GM12872 (cell line): Measurements from ENCODE around the gene SPRR2F.

Experiments used
- TF ChIP-seq, protein P1 (sequence below): IDR thresholded peaks from 3 replicates; pipeline ENCODE4 v1.5.1; 2011; ENCODE audit warnings: low read depth, mild to moderate bottlenecking, low read length, moderate library complexity; ENCODE audit not compliant: insufficient read depth

The SPRR2F gene

GRCh38 chr1:153133267-153133666 is 20.0 kb upstream of the SPRR2F start:
- TF ChIP-seq, protein P1, sequence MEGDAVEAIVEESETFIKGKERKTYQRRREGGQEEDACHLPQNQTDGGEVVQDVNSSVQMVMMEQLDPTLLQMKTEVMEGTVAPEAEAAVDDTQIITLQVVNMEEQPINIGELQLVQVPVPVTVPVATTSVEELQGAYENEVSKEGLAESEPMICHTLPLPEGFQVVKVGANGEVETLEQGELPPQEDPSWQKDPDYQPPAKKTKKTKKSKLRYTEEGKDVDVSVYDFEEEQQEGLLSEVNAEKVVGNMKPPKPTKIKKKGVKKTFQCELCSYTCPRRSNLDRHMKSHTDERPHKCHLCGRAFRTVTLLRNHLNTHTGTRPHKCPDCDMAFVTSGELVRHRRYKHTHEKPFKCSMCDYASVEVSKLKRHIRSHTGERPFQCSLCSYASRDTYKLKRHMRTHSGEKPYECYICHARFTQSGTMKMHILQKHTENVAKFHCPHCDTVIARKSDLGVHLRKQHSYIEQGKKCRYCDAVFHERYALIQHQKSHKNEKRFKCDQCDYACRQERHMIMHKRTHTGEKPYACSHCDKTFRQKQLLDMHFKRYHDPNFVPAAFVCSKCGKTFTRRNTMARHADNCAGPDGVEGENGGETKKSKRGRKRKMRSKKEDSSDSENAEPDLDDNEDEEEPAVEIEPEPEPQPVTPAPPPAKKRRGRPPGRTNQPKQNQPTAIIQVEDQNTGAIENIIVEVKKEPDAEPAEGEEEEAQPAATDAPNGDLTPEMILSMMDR, result no peak

DNA sequence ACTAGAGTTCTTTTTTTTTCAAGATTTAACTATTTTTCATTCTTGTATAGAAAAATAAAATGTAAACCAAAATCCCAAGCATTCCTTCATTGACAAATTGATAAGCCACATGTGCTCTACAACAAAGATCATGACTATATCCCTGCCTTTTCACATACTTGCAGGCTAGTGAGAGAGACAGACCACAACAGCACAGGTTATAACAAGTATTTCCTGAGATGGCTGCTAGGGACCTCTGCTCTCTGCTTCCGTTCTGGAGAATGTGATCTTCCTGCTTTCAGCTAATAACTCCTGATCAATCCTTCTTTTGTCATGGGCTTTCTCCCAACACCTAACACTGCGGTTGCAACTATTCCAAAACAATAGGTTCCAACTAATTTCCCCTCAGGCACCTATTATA is 14.0 kb upstream of the SPRR2F start:
- TF ChIP-seq, protein P1, result no peak

- TF ChIP-seq, protein P1, result no peak
Observed at GRCh38 chr1:153125536-153125935, 12.2 kb upstream of the SPRR2F start.

DNA sequence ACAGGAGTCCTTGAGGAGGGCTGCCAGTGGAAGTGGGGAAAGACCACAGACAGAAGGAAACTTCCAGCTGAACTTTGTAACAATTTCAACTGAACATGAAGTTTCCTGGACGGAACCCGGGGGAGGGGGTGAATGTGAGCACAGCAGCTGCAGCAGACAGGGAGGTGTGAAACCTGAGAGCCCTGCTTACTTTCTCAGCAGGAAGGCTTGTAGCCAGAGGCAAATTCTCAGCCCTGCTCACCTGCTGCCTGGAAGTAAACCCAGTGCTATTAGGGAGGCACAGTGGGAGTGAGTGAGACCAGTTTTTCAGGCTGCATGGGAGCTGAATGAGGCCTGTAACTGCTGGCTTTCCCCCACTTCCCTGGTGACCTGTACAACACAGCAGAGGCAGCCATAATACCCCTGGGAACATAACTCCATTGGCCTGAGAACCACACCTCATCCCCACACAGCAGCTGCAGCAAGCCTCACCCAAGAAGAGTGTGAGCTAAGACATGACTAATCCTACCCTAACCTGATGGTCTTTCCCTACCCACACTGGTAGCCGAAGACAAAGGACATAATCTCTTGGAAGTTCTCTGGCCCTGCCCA is 9.6 kb upstream of the SPRR2F start:
- TF ChIP-seq, protein P1, result no peak

- TF ChIP-seq, protein P1, result no peak
Observed at GRCh38 chr1:153120945-153121344, 7.6 kb upstream of the SPRR2F start.

- TF ChIP-seq, protein P1, result no peak
Observed at GRCh38 chr1:153119491-153119971, 6.2 kb upstream of the SPRR2F start.

DNA sequence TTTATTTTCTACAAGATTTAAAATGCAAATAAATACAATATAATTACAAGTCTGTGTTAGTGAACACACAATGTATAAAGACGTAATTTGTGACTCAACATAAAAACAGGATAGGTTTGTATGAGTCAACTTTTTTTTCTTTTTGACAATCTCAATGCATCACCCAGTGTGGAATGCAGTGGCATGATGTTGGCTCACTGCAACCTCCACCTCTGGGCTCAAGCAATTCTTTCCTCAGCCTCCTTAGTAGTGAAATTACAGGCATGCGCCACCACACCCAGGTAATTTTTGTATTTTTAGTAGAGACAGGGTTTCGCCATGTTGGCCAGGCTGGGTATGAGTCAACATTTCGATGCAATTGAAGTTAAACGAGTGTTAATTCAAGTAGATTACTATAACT is 13.1 kb downstream of the SPRR2F start:
- TF ChIP-seq, protein P1, result no peak
